B cell (primary cell): ENCODE measurements around the gene CHIT1. TPM values are rescaled to one million over a fixed set of nuclear protein-coding genes. Genes with fewer than 3 reads are reported as not detected.

Source experiments
- ATAC-seq: fragments of 200-7000 bp; cut with Tn5 transposase; one replicate; pipeline ENCODE4 v1.10.0; 2021; ENCODE audit warnings: low read depth, mild to moderate bottlenecking, moderate number of reproducible peaks, moderate library complexity
- CTCF ChIA-PET: fragments of 350-600 bp; sonication (Branson Sonifier 250); formaldehyde crosslinking; loops from one replicate; lab custom pipeline; 2021; ENCODE audit warnings: antibody characterized with exemption, inconsistent platforms; lab: Charles Lee
- POLR2A ChIA-PET: fragments of 350-600 bp; sonication (Branson Sonifier 250); formaldehyde crosslinking; loops from one replicate; lab custom pipeline; 2021; ENCODE audit warnings: antibody characterized with exemption; lab: Charles Lee
- DNase-seq: peaks from one replicate; pipeline ENCODE4 v3.0.0; 2013
- H2AFZ ChIP-seq: 2 replicates; pipeline ENCODE4 v1.6.1; 2012; ENCODE audit warnings: mild to moderate bottlenecking, low read depth, low read length; ENCODE audit not compliant: insufficient read depth, poor library complexity, severe bottlenecking
- H3K27ac ChIP-seq, 2 donors: 1 replicate in 1 of 2; 2 replicates in 1 of 2; pipeline ENCODE4 v1.5.1; 2012 to 2013; ENCODE audit warnings: low read length in 2 of 2, mild to moderate bottlenecking in 2 of 2, moderate library complexity in 1 of 2
- H3K27me3 ChIP-seq, 4 experiments: fragments of 200-600 bp in 1 of 4; sonication (generic) in 1 of 4; replicated peaks in 1 of 4; 1 replicate in 2 of 4; 2 replicates in 2 of 4; pipeline versions ENCODE4 v1.6.1 to v1.7.0; 2013 to 2016; ENCODE audit warnings: low read length in 3 of 4, mild to moderate bottlenecking in 2 of 4, mixed read lengths in 1 of 4, moderate library complexity in 1 of 4; ENCODE audit not compliant: insufficient read depth in 4 of 4, control insufficient read depth in 3 of 4; ENCODE audit errors: control extremely low read depth in 1 of 4
- H3K36me3 ChIP-seq, 2 experiments: replicated peaks in 1 of 2; 1 replicate in 1 of 2; 2 replicates in 1 of 2; pipeline versions ENCODE4 v1.6.1 to v1.7.1; 2013; ENCODE audit warnings: low read length in 1 of 2; ENCODE audit not compliant: insufficient read depth in 2 of 2, control insufficient read depth in 1 of 2; ENCODE audit errors: control extremely low read depth in 1 of 2, extremely low read depth in 1 of 2
- H3K4me1 ChIP-seq, 2 donors: fragments of 200-600 bp in 1 of 2; sonication (generic) in 1 of 2; 1 replicate in 1 of 2; 2 replicates in 1 of 2; pipeline versions ENCODE4 v1.5.1 to v1.6.1; 2013 to 2017; ENCODE audit warnings: low read length in 2 of 2; ENCODE audit not compliant: control insufficient read depth in 2 of 2, insufficient read depth in 2 of 2
- H3K4me2 ChIP-seq: replicated peaks from 2 replicates; pipeline ENCODE3; 2012; ENCODE audit warnings: mild to moderate bottlenecking, low read depth, low read length; ENCODE audit not compliant: poor library complexity, severe bottlenecking
- H3K4me3 ChIP-seq, 5 experiments: fragments of 200-600 bp in 1 of 5; sonication (generic) in 1 of 5; 1 replicate in 3 of 5; 2 replicates in 2 of 5; pipeline versions ENCODE4 v1.5.1 to v1.7.0; 2011 to 2016; ENCODE audit warnings: low read length in 4 of 5, mild to moderate bottlenecking in 4 of 5, low read depth in 2 of 5, control low read depth in 1 of 5, moderate library complexity in 1 of 5; ENCODE audit not compliant: insufficient read depth in 1 of 5; ENCODE audit errors: control extremely low read depth in 1 of 5, extremely low read depth in 1 of 5
- H3K79me2 ChIP-seq: fragments of 200-600 bp; sonication (generic); one replicate; pipeline ENCODE4 v1.6.0; 2016; ENCODE audit warnings: low read length; ENCODE audit not compliant: control insufficient read depth, insufficient read depth
- H3K9ac ChIP-seq: fragments of 200-600 bp; sonication (generic); 2 replicates; pipeline ENCODE4 v1.6.1; 2017; ENCODE audit warnings: mild to moderate bottlenecking, low read length, moderate library complexity
- H3K9me3 ChIP-seq, 3 donors: one replicate each; pipeline versions ENCODE4 v1.6.1 to v1.7.1; 2013; ENCODE audit warnings: low read length in 2 of 3; ENCODE audit not compliant: control insufficient read depth in 2 of 3, insufficient read depth in 1 of 3; ENCODE audit errors: control extremely low read depth in 1 of 3
- H4K20me1 ChIP-seq: 2 replicates; pipeline ENCODE4 v1.6.0; 2012; ENCODE audit warnings: mild to moderate bottlenecking, low read length; ENCODE audit not compliant: insufficient read depth, control insufficient read depth, poor library complexity, severe bottlenecking
- H3K27ac Mint-ChIP-seq: one replicate; pipeline ENCODE4 v1.8.0; 2021; ENCODE audit warnings: mixed read lengths
- H3K27me3 Mint-ChIP-seq: one replicate; pipeline ENCODE4 v1.8.0; 2021; ENCODE audit warnings: mixed read lengths
- H3K4me1 Mint-ChIP-seq: one replicate; pipeline ENCODE4 v1.8.0; 2021; ENCODE audit warnings: mixed read lengths
- H3K4me3 Mint-ChIP-seq: one replicate; pipeline ENCODE4 v1.8.0; 2021; ENCODE audit warnings: mixed read lengths
- H3K9me3 Mint-ChIP-seq: one replicate; pipeline ENCODE4 v1.8.0; 2022; ENCODE audit warnings: mixed read lengths; ENCODE audit not compliant: insufficient read depth
- EZH2 ChIP-seq: IDR thresholded peaks from 2 replicates; pipeline ENCODE4 v1.6.1; 2012; ENCODE audit warnings: borderline replicate concordance, low read depth, mild to moderate bottlenecking, moderate library complexity, low read length; ENCODE audit not compliant: insufficient read depth, poor library complexity, severe bottlenecking
- whole genome bisulfite sequencing: methylation state at CpG from one replicate; pipeline ENCODE4 v1.1.5; 2013; ENCODE audit warnings: missing lambda C conversion rate; ENCODE audit not compliant: insufficient coverage; 5-methylcytosine and 5-hydroxymethylcytosine counted together
- intact Hi-C: fragments of 100-400 bp; cut with micrococcal nuclease; formaldehyde crosslinking; loops from one replicate; pipeline ENCODE4 v1.10.0; 2022
- polyA plus RNA-seq: library from polyadenylated mRNA; depleted of rRNA; stranded (reverse); fragments of >200 nt; gene quantifications from 2 replicates; pipeline ENCODE4 v1.2.3, GENCODE V29; 2012
- total RNA-seq, 2 donors: library from RNA; stranded (reverse); fragments of 120-200 nt in 1 of 2; gene quantifications; 1 replicate in 1 of 2; 2 replicates in 1 of 2; pipeline versions ENCODE4 v1.2.3 to v1.2.4, GENCODE V29; 2013 to 2022
- TF ChIP-seq, protein P1 (sequence below): fragments of 200-600 bp; IDR thresholded peaks from one replicate; pipeline ENCODE4 v1.8.0; 2022; ENCODE audit warnings: antibody characterized with exemption, mild to moderate bottlenecking

CHIT1 gene
- total and polyA plus RNA-seq, 2 donors (not counting 1 experiment from before 2014, with no cell fraction given) = 2.0 to 8.2 TPM

DNA sequence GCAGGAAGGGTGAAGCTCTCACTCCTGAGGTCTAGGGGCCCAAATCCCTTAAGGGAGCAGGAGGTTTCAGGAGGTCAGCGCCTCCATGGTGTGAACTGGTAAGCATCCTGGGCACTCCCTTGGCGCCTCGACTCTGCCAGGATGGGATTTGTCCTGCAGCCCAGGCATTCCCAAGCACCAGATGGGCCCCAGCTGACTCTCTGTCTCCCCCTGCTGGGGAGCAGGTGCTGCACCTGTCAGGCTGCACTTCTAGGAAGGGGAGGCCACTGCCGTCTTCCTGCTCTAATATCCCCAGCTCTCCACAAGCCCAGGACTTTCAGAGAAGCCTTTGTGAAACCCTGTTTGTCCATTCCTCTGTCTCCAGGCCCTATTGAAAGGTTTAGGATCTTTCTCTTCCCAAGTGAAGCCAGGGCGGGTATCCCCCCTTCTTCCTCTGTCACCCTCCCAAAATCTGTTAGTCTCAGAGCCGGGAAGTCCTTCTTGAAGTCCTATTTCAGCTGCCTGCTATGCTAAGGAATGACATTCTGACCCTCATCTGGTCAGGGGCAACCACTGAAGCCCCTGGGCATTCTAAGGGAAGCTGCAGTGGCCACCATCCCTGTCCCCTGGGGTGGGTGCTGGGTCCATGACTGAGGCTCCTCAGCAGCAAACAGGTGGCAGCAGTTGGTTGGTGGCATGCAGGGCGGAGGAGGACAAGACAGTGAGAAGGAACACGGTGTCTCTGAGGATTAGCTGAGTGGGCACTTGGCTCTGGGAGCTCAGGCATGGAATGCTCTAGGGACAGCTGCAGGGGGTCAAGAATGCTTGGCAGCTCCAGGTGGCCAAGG, 57.1 kb downstream of the CHIT1 start:
- WGBS = 56% methylated on average over 7 of the region's 8 CpGs
- Histone ChIP-seq H3K4me1 (peaks cover 0 to 8% of the 10 kb centered on the region in 2 donors), H3K27me3 (peaks cover 0 to 6% (median 0%) of the 10 kb centered on the region in 4 experiments), H4K20me1 (no peaks in the 10 kb centered on the region), H3K4me2 (no peak overlapping the region), H2AFZ (no peak overlapping the region), H3K36me3 (no peaks in the 10 kb centered on the region), H3K9ac (no peak overlapping the region), H3K4me3 (no peak overlapping the region), H3K27ac (no peak overlapping the region), H3K79me2 (no peaks in the 10 kb centered on the region), H3K9me3 (peaks cover 0 to 7% (median 0%) of the 10 kb centered on the region in 3 donors)
- POLR2A ChIA-PET = no interaction called here
- ATAC-seq (no peak), DNase-seq (peak; percentile 45)
- Mint-ChIP-seq H3K4me3 (no peak overlapping the region), H3K4me1 (peaks cover 1% of the 10 kb centered on the region), H3K27ac (no peak overlapping the region), H3K9me3 (no peaks in the 10 kb centered on the region), H3K27me3 (peaks cover 7% of the 10 kb centered on the region)
- TF ChIP-seq EZH2 = no peak
- TF ChIP-seq, protein P1, sequence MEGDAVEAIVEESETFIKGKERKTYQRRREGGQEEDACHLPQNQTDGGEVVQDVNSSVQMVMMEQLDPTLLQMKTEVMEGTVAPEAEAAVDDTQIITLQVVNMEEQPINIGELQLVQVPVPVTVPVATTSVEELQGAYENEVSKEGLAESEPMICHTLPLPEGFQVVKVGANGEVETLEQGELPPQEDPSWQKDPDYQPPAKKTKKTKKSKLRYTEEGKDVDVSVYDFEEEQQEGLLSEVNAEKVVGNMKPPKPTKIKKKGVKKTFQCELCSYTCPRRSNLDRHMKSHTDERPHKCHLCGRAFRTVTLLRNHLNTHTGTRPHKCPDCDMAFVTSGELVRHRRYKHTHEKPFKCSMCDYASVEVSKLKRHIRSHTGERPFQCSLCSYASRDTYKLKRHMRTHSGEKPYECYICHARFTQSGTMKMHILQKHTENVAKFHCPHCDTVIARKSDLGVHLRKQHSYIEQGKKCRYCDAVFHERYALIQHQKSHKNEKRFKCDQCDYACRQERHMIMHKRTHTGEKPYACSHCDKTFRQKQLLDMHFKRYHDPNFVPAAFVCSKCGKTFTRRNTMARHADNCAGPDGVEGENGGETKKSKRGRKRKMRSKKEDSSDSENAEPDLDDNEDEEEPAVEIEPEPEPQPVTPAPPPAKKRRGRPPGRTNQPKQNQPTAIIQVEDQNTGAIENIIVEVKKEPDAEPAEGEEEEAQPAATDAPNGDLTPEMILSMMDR = peak; percentile 70
- intact Hi-C loops = no loop called here
- CTCF ChIA-PET = interaction anchor here (0.6 to 2.6 kb wide), 7 partner anchors 9 to 661 kb away, joined by 3 to 18 read pairs (median 4); no protein-coding TSS in a partner anchor
